Measurements from ENCODE around the gene EEF1AKMT3.
A peak's percentile ranks its signal among the peaks of the same experiment; 100 is the strongest.
"Not testable (repeated sequence)": the region's sequence is repeated elsewhere in the genome, so short reads cannot be mapped to it uniquely, and the experiment has no call there.

Gene EEF1AKMT3

DNA sequence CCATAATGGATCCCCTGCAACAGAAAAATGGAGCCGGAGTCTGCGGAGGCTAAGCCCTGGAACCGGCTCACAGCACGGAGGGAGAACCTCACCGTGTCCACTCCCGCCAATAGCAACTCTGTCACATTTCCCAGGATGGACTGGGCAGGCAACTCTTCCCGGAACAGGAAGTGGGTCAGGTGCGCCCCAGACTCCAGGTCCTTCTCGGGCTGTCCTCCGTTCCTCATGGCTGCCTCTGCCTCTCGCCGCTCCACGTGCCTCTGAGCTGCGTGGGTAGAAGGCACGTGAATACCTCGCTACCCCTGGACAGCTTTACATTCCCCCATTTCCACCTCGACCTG is 7.8 kb upstream of the EEF1AKMT3 start:
- DNase-seq (ENCODE audit: low read depth in 2 of 3, low spot score in 2 of 3) = no peak

DNA sequence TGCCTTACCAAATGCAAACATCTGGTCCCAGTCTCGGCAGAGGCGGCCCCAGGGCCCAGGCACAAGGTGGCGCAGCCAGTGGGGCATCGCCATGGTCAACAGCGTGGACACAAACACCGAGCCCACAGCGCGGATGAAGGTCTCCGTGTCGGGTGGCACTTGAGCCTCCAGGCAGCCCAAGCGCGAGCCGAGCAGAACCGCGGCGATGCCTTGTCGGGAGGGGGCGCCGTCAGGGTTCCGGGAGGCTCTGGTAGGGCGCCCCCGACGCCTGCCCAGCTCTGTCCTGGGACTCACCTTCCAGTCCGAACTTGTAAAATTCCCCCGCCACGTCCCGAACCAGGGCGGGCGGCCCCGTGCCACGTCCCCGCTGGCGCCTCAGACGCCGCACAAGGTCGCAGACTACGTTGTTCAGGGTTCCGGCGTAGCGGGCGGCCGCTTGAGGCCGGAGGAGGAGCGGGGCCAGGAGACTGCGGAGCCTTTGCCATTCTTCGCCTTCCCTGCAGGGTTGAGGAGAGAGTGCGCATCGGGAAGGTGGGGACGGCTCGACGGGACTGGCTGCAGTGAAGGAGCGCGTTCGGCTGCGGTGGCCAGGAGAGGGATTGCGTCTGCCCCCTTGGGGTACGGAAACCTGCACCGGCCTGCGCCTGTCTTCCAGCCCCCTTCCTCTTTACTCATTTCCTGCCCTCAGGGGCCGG is 7.3 kb upstream of the EEF1AKMT3 start:
- peak in 2 of 3 experiments; percentile 34 to 40 for DNase-seq (ENCODE audit: low read depth in 2 of 3, low spot score in 2 of 3)

DNA sequence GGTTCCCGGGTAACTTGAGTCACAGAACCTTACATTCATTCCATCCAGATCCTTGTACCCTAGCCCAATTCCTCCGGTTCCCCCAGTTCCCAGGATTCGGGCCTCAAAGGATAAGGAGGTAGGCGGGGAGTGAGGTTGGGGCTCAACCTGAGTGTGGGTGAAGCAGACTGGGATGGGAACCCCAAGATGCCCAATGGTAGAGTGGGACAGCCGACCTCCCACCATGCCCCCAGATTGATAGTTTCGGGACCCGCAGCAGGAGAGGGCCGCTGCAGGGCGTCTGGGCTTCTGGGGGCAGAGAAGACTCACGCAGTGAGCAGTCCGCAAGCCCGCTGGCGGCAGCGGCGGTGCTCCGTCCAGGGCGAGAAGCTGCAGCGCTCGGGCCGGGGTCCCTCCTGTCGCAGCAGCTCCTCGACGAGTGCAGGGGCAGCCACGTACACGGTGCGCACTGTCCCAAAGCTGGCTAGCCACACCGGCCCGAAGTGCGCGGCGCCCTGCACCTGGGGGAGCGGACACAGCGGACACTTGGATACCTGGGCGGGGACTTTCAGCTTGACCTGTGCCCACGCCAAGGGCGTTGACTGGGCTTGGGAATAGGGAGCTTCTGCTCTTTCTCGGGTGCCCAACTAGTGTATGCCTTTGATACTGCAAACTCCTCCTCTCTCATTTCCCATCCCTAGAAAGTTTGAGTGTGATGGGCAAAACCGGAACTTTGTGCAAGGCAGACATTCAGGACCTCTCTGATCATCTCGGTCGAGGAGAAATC is 6.5 kb upstream of the EEF1AKMT3 start:
- DNase-seq (ENCODE audit: low read depth in 2 of 3, low spot score in 2 of 3) = no peak

DNA sequence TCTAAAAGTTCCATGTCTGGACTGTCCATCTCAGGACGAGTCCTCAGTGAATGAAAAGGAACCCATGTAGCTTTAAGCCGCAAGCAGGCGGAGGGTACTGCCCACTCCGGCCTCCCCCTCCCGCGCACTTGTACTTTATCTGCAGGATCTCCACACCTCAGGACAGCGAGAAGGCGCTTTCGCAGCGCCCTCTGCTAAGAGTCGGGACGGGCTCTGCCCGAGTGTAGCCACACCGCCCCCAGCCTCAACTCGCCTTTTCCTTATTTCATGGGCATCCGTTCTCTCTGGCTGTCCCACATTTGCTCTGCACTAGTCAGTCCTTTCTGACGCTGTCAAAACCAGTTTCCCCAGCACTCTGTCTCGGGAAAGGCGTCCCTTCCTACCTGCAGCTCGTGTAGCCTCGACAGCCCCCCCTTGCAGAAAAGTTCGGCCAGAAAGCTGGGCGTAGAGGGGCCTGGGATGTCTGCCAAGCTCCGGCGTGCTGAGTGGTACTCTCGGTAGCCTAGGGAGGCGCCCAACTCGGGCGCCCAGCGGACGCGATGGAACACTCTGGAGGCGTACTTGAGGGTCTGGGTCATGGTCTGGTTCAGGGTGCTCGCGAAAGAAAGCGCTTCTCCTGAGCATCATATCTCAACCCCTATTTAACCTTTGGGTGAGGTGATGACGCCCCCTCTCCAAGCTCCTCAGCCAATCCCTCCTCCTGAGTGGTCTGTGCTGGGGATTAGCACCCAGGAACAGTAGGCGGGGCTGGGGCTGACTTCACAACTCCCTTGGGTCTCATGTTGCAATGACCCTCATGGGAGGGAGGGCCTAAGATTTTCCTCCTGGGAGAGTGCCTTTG is 5.7 kb upstream of the EEF1AKMT3 start, which contains the start of gene CYP27B1:
CYP27B1 (minus strand) TSS at position 615 of the 841 bp plus-strand sequence; CDS start at position 578, 37 bp downstream.
- DNase-seq (ENCODE audit: low read depth in 2 of 3, low spot score in 2 of 3) = no peak

DNA sequence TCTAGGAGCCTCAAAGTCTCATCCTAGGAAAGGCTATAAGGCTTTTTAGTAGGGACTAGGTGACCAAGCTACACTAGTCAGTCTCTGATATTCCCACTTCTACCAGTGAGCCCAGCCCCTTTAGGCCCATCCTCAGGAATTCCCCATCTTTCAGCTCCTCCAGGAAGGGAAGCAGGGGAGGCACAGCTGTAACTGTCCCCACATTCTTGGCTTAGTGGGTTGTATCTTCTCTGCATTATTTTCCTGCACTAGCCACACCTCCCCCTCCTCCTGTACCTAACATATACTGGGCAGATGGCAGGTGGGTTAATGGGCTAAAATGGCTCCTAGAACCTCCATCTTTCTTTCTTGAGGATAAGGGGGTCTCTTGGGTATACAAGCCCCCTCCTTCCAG is 5.1 kb upstream of the EEF1AKMT3 start:
- no peak for DNase-seq (ENCODE audit: low read depth in 2 of 3, low spot score in 2 of 3)

DNA sequence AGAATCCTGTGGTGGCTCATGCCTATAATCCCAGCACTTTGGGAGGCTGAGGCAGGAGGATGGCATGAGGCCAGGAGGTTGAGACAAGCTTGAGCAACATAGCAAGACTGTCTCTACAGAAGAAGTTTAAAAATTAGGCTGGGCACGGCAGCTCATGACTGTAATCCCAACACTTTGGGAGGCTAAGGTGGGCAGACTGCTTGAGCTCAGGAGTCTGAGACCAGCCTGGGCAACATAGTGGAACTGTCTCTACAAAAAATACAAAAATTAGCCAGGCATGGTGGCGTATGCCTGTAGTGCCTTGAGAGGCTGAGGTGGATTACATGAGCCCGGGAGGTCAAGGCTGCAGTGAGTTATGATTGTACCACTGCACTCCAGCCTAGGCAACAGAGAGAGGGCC is 4.5 kb upstream of the EEF1AKMT3 start:
- no peak for DNase-seq (ENCODE audit: low read depth in 2 of 3, low spot score in 2 of 3)

DNA sequence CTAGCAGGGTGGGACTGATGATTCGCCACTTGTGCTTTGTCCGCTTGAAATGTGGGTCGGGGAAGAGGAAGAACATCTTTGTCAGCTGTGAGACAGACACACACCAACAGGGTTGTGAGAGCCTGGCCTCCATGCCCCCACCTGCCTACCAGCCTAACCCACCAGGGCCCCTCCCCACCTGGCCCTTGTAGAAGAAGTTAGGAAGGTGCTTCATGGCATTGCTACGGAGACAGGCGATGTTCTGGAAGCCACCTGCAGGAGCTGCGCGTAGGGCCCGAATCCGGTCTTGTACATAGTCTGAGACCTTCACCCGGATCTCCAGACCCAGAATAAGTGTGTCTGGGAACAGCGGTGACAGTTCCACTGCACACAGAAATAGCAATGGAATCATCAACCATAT is 2.8 kb upstream of the EEF1AKMT3 start:
- no peak for DNase-seq (ENCODE audit: low read depth in 2 of 3, low spot score in 2 of 3)

DNA sequence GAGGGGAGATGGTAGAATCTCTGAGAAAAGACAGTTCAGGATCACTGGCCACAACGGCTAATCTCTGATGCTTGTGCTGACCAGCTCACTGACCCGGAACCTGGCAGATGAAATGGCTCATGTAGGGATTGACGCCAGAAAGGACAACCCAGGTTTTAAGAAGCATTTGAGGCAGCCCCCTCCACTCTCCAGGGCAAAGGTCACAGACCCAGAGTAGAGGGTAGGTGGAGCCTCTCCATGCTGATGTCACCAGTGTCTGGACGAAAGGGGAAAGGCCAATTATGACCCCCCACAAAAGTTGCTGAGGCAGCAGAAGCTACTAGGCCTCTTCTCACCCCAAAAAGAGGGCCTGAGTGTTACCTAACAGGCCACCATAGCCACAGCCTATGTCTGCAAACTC is 1.7 kb upstream of the EEF1AKMT3 start:
- DNase-seq (ENCODE audit: low read depth in 2 of 3, low spot score in 2 of 3) = no peak

DNA sequence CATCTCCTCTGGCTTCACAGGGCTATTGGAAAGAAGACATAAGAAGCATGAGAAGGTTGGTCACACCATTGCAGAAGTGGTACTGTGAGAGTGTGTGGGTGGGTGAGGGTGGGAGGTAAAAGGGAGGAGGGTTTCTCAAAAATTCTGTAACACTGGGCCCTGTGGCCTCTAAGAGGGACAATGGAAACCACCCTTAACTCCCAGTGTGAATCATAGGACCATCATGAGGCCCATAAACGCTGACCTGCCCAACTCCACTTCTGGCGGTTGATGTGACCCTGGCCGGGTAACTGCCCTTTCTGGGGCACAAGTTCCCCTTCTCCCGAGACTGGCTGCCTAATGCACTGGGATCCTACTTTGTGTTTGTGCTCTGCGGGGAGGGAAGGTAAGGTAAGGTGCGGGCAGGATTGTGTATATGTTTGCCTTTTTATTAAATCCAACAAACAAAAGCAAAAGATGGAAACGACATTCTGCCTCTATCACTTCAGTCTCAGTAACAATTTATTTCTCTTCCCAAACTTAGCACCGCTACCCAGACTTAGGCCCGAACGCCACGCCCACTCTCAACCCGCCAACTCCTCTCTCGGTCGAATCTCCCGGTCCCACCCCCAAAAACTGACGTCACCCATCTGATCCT is 1.1 kb upstream of the EEF1AKMT3 start:
- DNase-seq (ENCODE audit: low read depth in 2 of 3, low spot score in 2 of 3) = no peak

DNA sequence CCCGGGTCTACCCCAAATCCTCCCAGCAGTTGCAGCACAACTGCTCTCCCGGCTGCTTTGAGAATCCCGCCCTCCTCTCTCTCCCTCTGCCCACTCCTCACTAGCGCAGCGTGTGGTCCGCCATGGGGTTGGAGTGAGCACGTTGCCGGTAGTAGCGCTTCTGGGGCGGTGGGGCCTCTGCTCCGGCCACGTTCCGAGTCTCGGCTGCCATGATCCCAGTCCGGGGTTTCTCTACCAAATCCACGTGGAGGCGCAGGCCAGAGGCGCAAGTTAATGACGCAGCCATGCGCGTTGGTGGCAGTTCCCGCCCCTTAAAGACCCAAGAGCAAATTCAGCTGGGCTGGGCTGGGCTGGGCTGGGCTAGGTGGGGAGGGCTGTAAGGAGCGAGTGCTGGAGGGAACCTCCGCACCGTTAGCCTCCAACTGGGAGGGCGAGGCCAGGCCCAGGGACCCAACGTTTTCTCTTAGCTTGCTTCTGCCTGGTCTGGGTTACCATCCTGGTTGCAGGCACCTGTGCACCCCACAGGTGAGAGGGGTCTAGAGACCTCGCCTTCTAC is 463 bp upstream of the EEF1AKMT3 start, which contains the start of gene METTL1:
METTL1 (minus strand) TSS at position 233 of the 556 bp plus-strand sequence; CDS start at position 211, 22 bp downstream.
- peak; percentile 85 to 90 (median 88) for DNase-seq (ENCODE audit: low read depth in 2 of 3, low spot score in 2 of 3)

DNA sequence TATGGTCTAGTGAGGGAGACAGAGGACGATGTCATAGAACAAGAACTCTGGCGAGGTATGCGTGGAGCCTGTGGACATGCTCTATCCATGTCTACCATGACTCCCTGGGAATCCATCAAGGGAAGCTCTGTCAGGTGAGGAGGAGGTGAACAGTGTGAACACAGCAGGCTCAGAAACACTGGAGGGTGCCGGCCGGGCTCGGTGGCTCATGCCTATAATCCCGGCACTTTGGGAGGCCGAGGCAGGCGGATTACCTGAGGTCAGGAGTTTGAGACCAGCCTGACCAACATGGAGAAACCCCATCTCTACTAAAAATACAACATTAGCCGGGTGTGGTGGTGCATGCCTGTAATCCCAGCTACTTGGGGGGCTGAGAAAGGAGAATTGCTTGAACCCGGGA is 2.2 kb downstream of the EEF1AKMT3 start:
- DNase-seq (ENCODE audit: low read depth in 2 of 3, low spot score in 2 of 3) = not testable (repeated sequence)

DNA sequence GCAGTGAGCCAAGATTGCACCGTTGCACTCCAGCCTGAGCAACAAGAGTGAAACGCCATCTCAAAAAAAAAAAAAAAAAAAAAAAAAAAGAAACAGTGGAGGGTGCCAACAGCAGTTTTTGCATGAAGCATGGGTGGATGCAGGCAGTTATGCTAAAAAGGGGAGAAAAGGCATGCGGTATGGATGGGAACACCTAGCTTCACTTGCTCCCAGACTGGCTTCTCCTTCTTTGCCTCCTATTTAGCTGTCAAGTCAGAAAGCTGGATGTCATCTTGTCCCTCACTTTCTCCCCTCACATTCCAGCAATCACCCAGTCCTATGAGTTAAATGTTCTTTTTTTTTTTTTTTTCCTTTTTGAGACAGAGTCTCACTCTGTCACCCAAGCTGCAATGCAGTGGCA is 2.6 kb downstream of the EEF1AKMT3 start:
- no peak for DNase-seq (ENCODE audit: low read depth in 2 of 3, low spot score in 2 of 3)

DNA sequence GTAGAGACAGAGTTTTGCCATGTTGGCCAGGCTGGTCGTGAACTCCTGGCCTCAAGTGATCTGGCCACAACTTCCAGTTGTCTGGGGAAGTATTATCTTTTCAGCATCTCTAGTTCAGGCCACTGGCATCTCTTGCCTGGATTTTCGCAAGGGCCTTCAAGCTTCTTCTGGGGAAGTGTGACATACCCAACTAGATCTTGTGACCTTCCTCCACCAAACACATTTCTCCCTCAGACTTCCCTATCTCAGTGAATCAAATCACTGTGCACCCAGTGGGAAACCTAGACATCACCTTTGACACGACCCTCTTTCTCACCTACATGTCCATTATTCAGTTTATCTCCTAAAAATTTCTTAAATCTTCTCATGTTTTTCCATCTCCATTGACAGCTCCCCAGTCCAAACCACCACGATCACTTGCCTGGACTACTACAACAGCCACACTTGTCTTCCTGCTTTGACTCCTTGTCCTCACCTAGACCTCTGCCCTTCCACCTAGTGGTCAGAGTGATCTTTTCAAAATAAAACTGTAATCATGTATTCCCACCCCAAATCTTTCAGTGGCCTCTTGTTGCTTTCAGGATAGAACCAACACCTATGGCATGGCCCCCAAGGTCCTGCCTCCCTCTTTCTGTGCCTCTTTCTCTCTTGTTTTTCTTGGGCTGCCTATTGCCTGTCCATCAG is 3.3 kb downstream of the EEF1AKMT3 start:
- no peak for DNase-seq (ENCODE audit: low read depth in 2 of 3, low spot score in 2 of 3)

DNA sequence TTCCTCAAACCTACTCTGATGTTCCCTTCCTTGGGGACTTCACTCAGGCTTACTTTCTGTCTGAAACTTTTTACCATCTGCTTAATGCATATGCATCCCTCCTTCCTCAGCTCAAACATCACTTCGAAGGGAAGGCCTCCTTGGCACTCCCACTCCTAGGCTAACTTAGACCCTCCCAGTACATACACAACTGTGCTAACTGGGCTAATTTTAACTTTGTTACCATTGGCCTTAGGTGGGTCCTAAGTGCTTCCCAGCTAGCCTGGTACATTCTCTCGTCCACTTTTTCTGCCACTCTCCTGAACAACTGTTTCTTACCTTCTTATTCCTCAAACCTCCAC is 3.8 kb downstream of the EEF1AKMT3 start:
- DNase-seq (ENCODE audit: low read depth in 2 of 3, low spot score in 2 of 3) = no peak

DNA sequence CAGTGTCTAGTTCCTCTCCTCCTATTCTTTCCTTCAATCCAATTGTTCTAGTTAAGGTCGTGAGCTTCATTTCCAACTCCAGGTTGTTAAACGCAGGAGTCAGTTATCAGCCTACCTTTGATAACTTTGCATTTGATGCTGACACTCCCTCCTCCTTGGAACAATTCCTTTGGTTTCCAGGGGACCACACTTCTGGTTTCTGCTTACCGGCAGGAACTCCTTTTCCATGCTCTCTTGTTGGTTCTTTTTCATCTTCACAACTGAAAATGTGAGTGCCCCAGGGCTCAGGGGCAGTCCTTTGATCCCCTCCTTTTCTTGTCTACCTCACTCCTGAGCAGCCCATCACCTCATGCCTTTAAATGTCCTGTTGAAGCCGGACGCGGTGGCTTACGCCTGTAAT is 5.0 kb downstream of the EEF1AKMT3 start:
- DNase-seq (ENCODE audit: low read depth in 2 of 3, low spot score in 2 of 3) = no peak

DNA sequence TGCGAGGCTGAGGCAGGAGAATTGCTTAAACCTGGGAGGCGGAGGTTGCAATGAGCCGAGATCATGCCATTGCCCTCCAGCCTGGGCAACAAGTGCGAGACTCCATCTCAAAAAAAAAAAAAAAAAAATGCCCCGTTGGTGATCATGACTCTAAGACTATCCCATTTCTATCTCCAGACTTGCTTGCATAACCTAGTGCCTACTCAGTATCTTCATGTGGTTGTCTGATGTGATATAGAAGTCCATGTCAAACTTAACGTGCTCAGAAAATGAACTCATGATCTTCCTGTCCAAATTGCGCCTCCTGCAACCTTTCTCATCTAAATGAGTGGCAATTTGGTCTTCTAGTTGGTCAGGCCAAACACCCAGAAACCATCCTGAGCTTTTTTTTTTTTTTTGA is 5.5 kb downstream of the EEF1AKMT3 start:
- no peak for DNase-seq (ENCODE audit: low read depth in 2 of 3, low spot score in 2 of 3)

DNA sequence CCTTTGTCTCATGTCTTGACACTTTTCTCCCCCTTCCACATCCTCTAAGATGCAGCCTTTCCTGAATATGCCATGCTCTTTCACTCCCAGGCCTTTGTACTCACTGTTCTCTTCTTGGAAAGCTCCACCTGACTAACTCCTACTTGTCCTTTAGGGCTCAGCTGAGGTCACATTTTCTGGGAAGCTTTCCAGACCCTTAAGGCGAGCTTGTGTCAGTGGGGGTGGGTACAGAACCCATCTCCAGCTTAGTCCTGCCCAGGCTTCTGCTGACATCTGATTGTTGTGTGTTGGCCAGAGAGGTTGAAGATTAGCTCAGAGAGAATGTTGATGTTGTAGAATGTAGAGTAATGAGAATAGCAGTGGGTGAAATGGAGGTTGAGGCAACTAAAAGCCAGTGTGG is 7.3 kb downstream of the EEF1AKMT3 start:
- no peak for DNase-seq (ENCODE audit: low read depth in 2 of 3, low spot score in 2 of 3)

DNA sequence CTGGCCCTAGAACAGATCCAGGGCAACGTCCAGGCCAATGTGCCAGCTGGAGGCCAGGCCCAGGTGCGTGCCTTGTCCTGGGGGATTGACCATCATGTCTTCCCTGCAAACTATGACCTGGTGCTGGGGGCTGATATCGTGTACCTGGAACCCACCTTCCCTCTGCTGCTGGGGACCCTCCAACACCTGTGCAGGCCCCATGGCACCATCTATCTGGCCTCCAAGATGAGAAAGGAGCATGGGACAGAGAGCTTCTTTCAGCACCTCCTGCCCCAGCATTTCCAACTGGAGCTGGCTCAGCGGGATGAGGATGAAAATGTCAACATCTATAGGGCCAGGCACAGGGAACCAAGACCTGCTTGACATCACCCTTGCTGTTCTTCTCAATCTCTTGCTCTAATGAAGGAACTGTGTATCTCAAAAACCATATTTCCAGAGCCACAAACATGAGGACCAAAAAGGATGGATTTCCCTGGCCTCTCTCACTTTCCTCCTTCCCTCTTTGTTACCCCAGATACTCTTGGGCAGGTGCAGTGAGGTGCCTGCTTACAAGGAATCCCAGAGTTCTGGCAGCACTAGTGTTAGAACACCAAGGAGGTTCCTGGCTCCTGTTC is 8.0 kb downstream of the EEF1AKMT3 start:
- DNase-seq (ENCODE audit: low read depth in 2 of 3, low spot score in 2 of 3) = no peak

DNA sequence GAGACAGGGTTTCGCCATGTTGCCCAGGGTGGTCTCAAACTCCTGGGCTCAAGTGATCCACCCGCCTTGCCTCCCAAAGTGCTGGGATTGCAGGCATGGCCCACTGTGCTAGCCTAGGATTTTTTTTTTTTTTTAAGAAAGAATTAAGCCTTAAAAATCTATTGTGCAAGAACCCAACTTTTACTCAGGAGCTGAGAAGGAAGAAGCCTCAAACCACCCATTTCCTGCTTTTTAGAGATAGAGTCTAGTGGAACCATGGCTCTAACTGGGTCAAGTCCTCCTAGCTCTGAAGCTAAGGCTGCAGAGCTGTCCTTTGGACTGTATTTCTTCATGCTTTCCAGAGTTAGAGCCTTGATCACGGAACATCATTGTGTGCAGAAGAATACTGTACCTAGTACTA is 8.8 kb downstream of the EEF1AKMT3 start:
- DNase-seq (ENCODE audit: low read depth in 2 of 3, low spot score in 2 of 3) = no peak

DNA sequence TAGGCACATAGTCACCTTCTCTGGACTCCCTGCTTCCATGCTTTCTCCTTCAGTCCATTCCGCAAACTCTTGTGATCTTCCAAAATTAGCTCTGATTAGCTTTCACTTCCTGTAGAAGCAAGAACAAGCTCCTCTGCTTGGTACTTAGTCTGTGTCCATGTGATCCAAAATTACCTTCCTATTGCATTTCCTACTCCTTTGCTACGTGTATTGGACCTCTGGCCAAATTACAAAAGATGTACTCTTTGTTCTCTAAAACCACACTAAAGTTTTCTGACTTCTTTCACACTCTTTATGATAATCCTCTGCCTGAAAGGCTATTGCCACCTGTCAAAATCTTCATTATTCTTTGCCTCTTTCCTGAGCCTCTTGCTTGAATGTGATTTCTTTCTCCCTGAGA is 9.4 kb downstream of the EEF1AKMT3 start:
- DNase-seq (ENCODE audit: low read depth in 2 of 3, low spot score in 2 of 3) = no peak
